Glutamatergic neuron (in vitro differentiated cells): ENCODE results near the gene CACHD1. TPM values are rescaled to one million over a fixed set of nuclear protein-coding genes. Genes with fewer than 3 reads are reported as not detected.

ENCODE experiments used
- DNase-seq: peaks from one replicate; pipeline ENCODE4 v3.0.0; 2022
- H3K27ac Mint-ChIP-seq: one replicate; pipeline ENCODE4 v1.8.0; 2020; ENCODE audit warnings: mild to moderate bottlenecking, mixed read lengths, inconsistent platforms; ENCODE audit not compliant: unreplicated experiment
- H3K27me3 Mint-ChIP-seq: one replicate; pipeline ENCODE4 v1.8.0; 2020; ENCODE audit warnings: mild to moderate bottlenecking, moderate library complexity, mixed read lengths, inconsistent platforms; ENCODE audit not compliant: unreplicated experiment
- H3K36me3 Mint-ChIP-seq: one replicate; pipeline ENCODE4 v1.8.0; 2020; ENCODE audit warnings: mild to moderate bottlenecking, mixed read lengths, inconsistent platforms; ENCODE audit not compliant: unreplicated experiment
- H3K4me1 Mint-ChIP-seq: one replicate; pipeline ENCODE4 v1.8.0; 2020; ENCODE audit warnings: mild to moderate bottlenecking, low read depth, mixed read lengths, inconsistent platforms; ENCODE audit not compliant: unreplicated experiment
- H3K4me3 Mint-ChIP-seq: one replicate; pipeline ENCODE4 v1.8.0; 2020; ENCODE audit warnings: mild to moderate bottlenecking, mixed read lengths, inconsistent platforms; ENCODE audit not compliant: unreplicated experiment
- H3K9me3 Mint-ChIP-seq: one replicate; pipeline ENCODE4 v1.8.0; 2020; ENCODE audit warnings: mild to moderate bottlenecking, moderate library complexity, mixed read lengths, inconsistent platforms; ENCODE audit not compliant: unreplicated experiment
- CTCF ChIP-seq: fragments of 200-600 bp; sonication (generic); IDR thresholded peaks from one replicate; pipeline ENCODE4 v1.5.0; 2021; ENCODE audit not compliant: partially characterized antibody, unreplicated experiment
- total RNA-seq: library from RNA; stranded (reverse); fragmentation: NEBNext Ultra II Directional; extraction: Animal tissue kit (Norgen Biotek cat#: 25700); gene quantifications from one replicate; pipeline ENCODE4 v1.2.1, GENCODE V29; 2021; ENCODE audit not compliant: unreplicated experiment

Gene CACHD1
- total RNA-seq, 1 donor from 2014 or later, result 9.4 TPM

- Mint-ChIP-seq H3K36me3 (no peaks in the 10 kb centered on the region), H3K9me3 (peaks cover 1% of the 10 kb centered on the region), H3K4me1 (peaks cover 8% of the 10 kb centered on the region), H3K4me3 (no peak overlapping the region), H3K27ac (no peak overlapping the region), H3K27me3 (peaks cover 10% of the 10 kb centered on the region)
- no peak for DNase-seq
- no peak for TF ChIP-seq CTCF
These were observed 4.9 kb downstream of the CACHD1 start for GRCh38 chr1:64474665-64475439.

GRCh38 chr1:64476251-64476952 is 6.5 kb downstream of the CACHD1 start:
- DNase-seq, result no peak
- TF ChIP-seq CTCF, result no peak
- Mint-ChIP-seq H3K4me1 (peaks cover 6% of the 10 kb centered on the region), H3K9me3 (peaks cover 1% of the 10 kb centered on the region), H3K27ac (no peak overlapping the region), H3K36me3 (no peaks in the 10 kb centered on the region), H3K4me3 (no peak overlapping the region), H3K27me3 (peaks cover 6% of the 10 kb centered on the region)

GRCh38 chr1:64478594-64479470 is 8.9 kb downstream of the CACHD1 start:
- Mint-ChIP-seq H3K27me3 (no peaks in the 10 kb centered on the region), H3K9me3 (no peaks in the 10 kb centered on the region), H3K4me1 (no peaks in the 10 kb centered on the region), H3K27ac (no peak overlapping the region), H3K4me3 (no peak overlapping the region), H3K36me3 (no peaks in the 10 kb centered on the region)
- no peak for DNase-seq
- no peak for TF ChIP-seq CTCF

GRCh38 chr1:64479874-64480273 is 9.9 kb downstream of the CACHD1 start:
- Mint-ChIP-seq H3K4me1 (no peaks in the 10 kb centered on the region), H3K9me3 (no peaks in the 10 kb centered on the region), H3K27me3 (no peaks in the 10 kb centered on the region), H3K36me3 (no peaks in the 10 kb centered on the region), H3K27ac (no peak overlapping the region), H3K4me3 (no peak overlapping the region)
- no peak for DNase-seq
- no peak for TF ChIP-seq CTCF
